Esophagus muscularis mucosa (tissue), 4 donors: ENCODE results near the gene NDUFA13. TPM values are rescaled to one million over a fixed set of nuclear protein-coding genes. Genes with fewer than 3 reads are reported as not detected.
"Not testable (repeated sequence)": the region's sequence is repeated elsewhere in the genome, so short reads cannot be mapped to it uniquely, and the experiment has no call there.

Experiments used
- DNase-seq: peaks from one replicate; pipeline ENCODE4 v3.0.0-alpha.2; 2017; ENCODE audit errors: extremely low spot score
- H3K27ac ChIP-seq, 4 donors: fragments of 200-600 bp; sonication (generic); replicated peaks in 1 of 4; 1 replicate in 3 of 4; 2 replicates in 1 of 4; pipeline ENCODE4 v1.5.1; 2016 to 2019; ENCODE audit warnings: mild to moderate bottlenecking in 1 of 4
- H3K27me3 ChIP-seq, 4 donors: fragments of 200-600 bp; sonication (generic); one replicate each; pipeline versions ENCODE4 v1.5.1 to v1.6.0; 2016 to 2019
- H3K36me3 ChIP-seq, 4 donors: fragments of 200-600 bp; sonication (generic); one replicate each; pipeline ENCODE4 v1.5.1; 2016 to 2019
- H3K4me1 ChIP-seq, 4 donors: fragments of 200-600 bp; sonication (generic); one replicate each; pipeline ENCODE4 v1.5.1; 2016 to 2019
- H3K4me3 ChIP-seq, 4 donors: fragments of 200-600 bp; sonication (generic); 1 replicate in 2 of 4; 2 replicates in 2 of 4; pipeline ENCODE4 v1.5.1; 2016 to 2019; ENCODE audit warnings: mild to moderate bottlenecking in 4 of 4, moderate library complexity in 1 of 4
- H3K9me3 ChIP-seq, 4 donors: fragments of 200-600 bp; sonication (generic); 1 replicate in 3 of 4; 2 replicates in 1 of 4; pipeline ENCODE4 v1.5.1; 2016 to 2019
- EP300 ChIP-seq: sonication (generic); formaldehyde crosslinking; IDR thresholded peaks from one replicate; pipeline ENCODE4 v1.6.1; 2017; ENCODE audit warnings: antibody characterized with exemption
- POLR2A ChIP-seq: fragments of 450-650 bp; IDR thresholded peaks from one replicate; pipeline ENCODE4 v1.6.1; 2017; ENCODE audit warnings: antibody characterized with exemption, moderate library complexity, mild to moderate bottlenecking, low read depth
- POLR2AphosphoS5 ChIP-seq, 2 donors: sonication (generic); formaldehyde crosslinking; IDR thresholded peaks; one replicate each; pipeline ENCODE4 v1.6.1; 2017; ENCODE audit warnings: antibody characterized with exemption in 2 of 2
- WGBS: methylation state at CpG from one replicate; pipeline ENCODE4 v1.1.5; 2018; 5-methylcytosine and 5-hydroxymethylcytosine counted together
- intact Hi-C: fragments of 100-400 bp; cut with DNase I; formaldehyde crosslinking; loops from one replicate; pipeline ENCODE4 v1.15.1; 2023
- total RNA-seq, 4 donors: library from RNA; depleted of rRNA; stranded (reverse); fragments of >200 nt; gene quantifications; one replicate each; pipeline versions ENCODE4 v1.1.0 to v1.2.1, GENCODE V29; 2016
- TF ChIP-seq, protein P1 (sequence below), 3 experiments: fragments of 200-600 bp in 2 of 3; fragments of 450-650 bp in 1 of 3; sonication (generic) in 2 of 3; IDR thresholded peaks; one replicate each; pipeline ENCODE4 v1.5.1; 2017 to 2019; ENCODE audit warnings: antibody characterized with exemption in 3 of 3, mild to moderate bottlenecking in 2 of 3, moderate library complexity in 1 of 3

NDUFA13 gene
- 100 to 1,000 TPM in 2 of 4 donors, 10 to 100 TPM in 2; 75.0 to 186 (median 141) TPM for total RNA-seq

DNA sequence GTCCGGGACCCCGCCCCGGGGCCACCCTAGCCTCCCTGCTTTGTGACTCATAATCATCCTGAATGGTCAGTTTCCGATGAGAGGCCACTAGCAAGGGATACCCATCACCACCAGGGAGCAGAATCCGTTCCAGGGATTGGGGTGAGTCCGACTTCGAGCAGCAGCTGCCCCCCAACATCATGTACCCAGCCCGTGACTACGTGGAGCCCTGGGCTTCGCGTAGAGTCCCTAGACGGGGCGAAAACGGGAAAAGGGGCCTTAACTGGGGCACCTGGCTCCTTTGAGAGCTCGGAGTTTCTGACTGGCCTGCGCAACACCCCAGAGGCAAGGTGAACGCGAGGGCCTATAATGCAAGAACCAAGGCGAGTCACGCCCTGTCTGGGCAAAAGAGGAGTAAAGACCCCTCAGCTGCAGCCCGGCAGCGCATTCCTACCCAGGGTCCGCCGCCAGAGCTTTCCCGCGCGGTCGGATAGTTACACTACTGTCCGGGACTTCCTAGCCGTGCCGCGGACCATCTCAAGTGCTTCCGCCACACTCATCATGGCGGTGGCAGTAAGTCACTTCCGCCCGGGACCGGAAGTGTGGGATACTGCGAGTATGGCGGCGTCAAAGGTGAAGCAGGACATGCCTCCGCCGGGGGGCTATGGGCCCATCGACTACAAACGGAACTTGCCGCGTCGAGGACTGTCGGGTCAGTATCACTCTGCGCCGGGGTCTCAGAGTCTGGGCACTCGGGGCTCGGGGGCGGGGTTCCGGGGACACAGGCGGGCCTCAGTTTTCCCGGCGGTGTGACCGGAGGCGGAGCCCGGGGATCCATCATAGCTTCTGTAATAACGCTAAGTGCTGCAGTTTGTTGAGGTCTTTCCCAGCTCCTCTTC is at the start of gene NDUFA13:
Gene NDUFA13 (plus strand): TSS at position 584 of the 878 bp plus-strand sequence. CDS start 14 bp downstream, at position 598.
- peaks cover 0 to 21% (median 13%) of the 10 kb centered on the region in 4 donors for H3K36me3 ChIP-seq
- 2% methylated on average over 22 of the region's 61 CpGs for WGBS
- H3K4me3 ChIP-seq: peak within 1 kb of the TSS; percentile 76 to 97 (median 86)
- H3K27me3 ChIP-seq: no peaks in the 10 kb centered on the region
- peaks cover 0 to 5% (median 3%) of the 10 kb centered on the region in 4 donors for H3K9me3 ChIP-seq
- H3K27ac ChIP-seq: peak within 1 kb of the TSS; percentile 86 to 91 (median 91)
- DNase-seq: peak; percentile 98
- H3K4me1 ChIP-seq: peaks cover 26 to 57% (median 52%) of the 10 kb centered on the region in 4 donors
- intact Hi-C loops: no loop called here
- no peak for TF ChIP-seq EP300
- peak; percentile 99 for TF ChIP-seq POLR2AphosphoS5 (IDR thresholded peaks at IDR 0.05)
- TF ChIP-seq, protein P1, sequence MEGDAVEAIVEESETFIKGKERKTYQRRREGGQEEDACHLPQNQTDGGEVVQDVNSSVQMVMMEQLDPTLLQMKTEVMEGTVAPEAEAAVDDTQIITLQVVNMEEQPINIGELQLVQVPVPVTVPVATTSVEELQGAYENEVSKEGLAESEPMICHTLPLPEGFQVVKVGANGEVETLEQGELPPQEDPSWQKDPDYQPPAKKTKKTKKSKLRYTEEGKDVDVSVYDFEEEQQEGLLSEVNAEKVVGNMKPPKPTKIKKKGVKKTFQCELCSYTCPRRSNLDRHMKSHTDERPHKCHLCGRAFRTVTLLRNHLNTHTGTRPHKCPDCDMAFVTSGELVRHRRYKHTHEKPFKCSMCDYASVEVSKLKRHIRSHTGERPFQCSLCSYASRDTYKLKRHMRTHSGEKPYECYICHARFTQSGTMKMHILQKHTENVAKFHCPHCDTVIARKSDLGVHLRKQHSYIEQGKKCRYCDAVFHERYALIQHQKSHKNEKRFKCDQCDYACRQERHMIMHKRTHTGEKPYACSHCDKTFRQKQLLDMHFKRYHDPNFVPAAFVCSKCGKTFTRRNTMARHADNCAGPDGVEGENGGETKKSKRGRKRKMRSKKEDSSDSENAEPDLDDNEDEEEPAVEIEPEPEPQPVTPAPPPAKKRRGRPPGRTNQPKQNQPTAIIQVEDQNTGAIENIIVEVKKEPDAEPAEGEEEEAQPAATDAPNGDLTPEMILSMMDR (IDR thresholded peaks at IDR 0.05): peak in 1 of 3 experiments; percentile 8
- TF ChIP-seq POLR2A: peak; percentile 50

DNA sequence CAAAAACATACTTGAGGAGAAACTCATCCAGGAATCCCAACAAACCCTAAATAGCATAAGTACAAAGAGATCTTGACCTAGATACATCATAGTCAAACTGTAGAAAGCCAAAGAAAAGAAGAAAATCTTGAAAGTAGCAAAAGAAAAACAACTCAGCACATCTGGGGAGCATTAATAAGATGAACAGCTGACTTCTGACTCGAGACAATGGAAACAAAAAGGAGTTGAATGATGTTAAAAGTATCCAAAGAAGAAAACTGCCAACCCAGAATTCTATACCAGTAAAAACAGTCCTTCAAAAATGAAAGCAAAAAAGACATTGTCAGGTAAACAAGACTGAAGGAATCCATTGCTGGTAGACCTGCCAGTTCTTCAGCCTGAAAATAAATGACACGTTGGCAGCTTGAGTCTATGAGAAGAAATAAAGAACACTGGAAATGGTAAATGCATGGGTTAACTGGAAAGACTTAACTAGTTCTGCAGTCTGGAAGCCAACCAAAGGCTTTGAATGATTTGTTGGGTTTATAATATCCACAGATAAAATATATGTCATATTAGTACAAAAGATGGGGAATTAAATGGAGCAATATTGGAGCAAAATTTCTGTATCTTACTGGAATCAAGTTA is 47.5 kb upstream of the NDUFA13 start:
- intact Hi-C loops: no loop called here
- Histone ChIP-seq H3K36me3 (peaks cover 13 to 53% (median 35%) of the 10 kb centered on the region in 4 donors), H3K27me3 (no peaks in the 10 kb centered on the region), H3K4me3 (no peak overlapping the region), H3K4me1 (peaks cover 12 to 19% (median 15%) of the 10 kb centered on the region in 4 donors), H3K27ac (no peak overlapping the region), H3K9me3 (peaks cover 0 to 21% (median 13%) of the 10 kb centered on the region in 4 donors)
- no peak for DNase-seq
- TF ChIP-seq, protein P1 (IDR thresholded peaks at IDR 0.05): no peak
- no peak for TF ChIP-seq POLR2AphosphoS5 (IDR thresholded peaks at IDR 0.05)
- no peak for TF ChIP-seq EP300
- no peak for TF ChIP-seq POLR2A
- 89% methylated on average over 2 of the region's 2 CpGs for WGBS

DNA sequence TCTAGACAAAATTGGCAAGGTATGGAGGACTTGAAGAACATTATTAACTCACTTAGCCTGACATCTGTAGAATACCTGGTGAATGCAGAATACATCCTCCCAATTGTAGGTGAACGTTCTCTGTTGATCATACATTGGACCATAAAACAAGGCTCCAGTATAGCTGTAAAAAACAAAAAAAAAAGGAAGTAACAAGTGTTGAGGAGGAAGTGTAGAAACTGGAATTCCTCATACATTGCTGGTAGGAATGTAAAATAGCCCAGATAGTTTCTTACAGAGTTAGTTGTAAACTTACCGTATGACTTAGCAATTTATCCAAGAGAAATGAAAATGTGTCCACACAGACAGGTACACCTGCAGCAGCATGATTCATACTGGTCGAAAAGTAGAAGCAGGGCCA is 45.4 kb upstream of the NDUFA13 start:
- H3K9me3 ChIP-seq: peaks cover 0 to 21% (median 13%) of the 10 kb centered on the region in 4 donors
- peaks cover 13 to 53% (median 35%) of the 10 kb centered on the region in 4 donors for H3K36me3 ChIP-seq
- TF ChIP-seq EP300 (no peak), POLR2AphosphoS5 (IDR thresholded peaks at IDR 0.05) (no peak), POLR2A (no peak)
- TF ChIP-seq, protein P1 (IDR thresholded peaks at IDR 0.05): no peak
- H3K4me1 ChIP-seq: peaks cover 4 to 20% (median 11%) of the 10 kb centered on the region in 4 donors
- WGBS: 82% methylated on average over 3 of the region's 3 CpGs
- no peaks in the 10 kb centered on the region for H3K27me3 ChIP-seq
- DNase-seq: no peak
- H3K4me3 ChIP-seq: no peak overlapping the region
- H3K27ac ChIP-seq: no peak overlapping the region
- intact Hi-C loops: no loop called here

DNA sequence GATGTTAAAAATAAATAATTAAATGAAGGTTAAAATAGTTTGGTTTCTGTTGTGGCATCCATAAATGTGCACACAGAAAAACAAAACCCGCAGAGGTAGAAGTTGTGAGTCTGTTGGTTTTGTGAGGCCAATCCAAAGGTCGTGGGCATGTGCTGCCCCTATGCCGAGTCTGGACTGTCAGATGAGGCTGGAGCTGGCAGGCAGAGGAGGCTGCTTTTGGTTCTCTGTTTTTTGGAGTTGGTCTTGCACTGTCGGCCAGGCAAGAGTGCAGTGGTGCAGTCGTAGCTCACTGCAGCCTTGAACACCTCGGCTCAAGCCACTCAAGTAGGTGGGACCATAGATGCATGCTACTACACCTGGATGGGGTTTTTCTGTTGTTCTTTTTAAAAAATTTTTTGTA is 44.3 kb upstream of the NDUFA13 start:
- no peak for DNase-seq
- TF ChIP-seq EP300: no peak
- TF ChIP-seq POLR2AphosphoS5 (IDR thresholded peaks at IDR 0.05): no peak
- TF ChIP-seq, protein P1 (IDR thresholded peaks at IDR 0.05): no peak
- no peak for TF ChIP-seq POLR2A
- 92% methylated on average over 6 of the region's 6 CpGs for whole genome bisulfite sequencing
- Histone ChIP-seq H3K9me3 (peaks cover 0 to 21% (median 13%) of the 10 kb centered on the region in 4 donors), H3K36me3 (peaks cover 4 to 50% (median 23%) of the 10 kb centered on the region in 4 donors), H3K4me1 (peaks cover 6 to 26% (median 17%) of the 10 kb centered on the region in 4 donors), H3K27me3 (no peaks in the 10 kb centered on the region), H3K4me3 (no peak overlapping the region), H3K27ac (no peak overlapping the region)
- intact Hi-C loops: no loop called here

DNA sequence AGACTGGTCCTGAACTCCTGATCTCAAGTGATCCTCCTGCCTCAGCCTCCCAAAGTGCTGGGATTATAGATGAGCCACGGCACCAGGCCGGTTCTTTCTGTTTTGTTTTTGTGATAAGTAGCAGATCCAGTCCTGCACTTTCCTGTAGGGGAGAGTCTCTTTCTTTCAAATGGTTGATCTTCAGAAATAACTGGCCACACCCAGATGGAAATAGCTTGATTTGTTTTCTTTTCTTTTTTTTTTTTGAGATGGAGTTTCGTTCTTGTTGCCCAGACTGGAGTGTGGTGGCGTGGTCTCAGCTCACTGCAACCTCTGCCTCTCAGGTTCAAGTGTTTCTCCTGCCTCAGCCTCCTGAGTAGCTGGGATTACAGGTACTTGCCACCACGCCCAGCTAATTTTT is 43.9 kb upstream of the NDUFA13 start:
- DNase-seq, H3K27ac ChIP-seq, intact Hi-C loops, H3K4me3 ChIP-seq, H3K27me3 ChIP-seq: not testable (repeated sequence)
- peaks cover 6 to 26% (median 18%) of the 10 kb centered on the region in 4 donors for H3K4me1 ChIP-seq
- peaks cover 4 to 46% (median 19%) of the 10 kb centered on the region in 4 donors for H3K36me3 ChIP-seq
- H3K9me3 ChIP-seq: peaks cover 0 to 21% (median 13%) of the 10 kb centered on the region in 4 donors
- whole genome bisulfite sequencing: 76% methylated on average over 5 of the region's 5 CpGs
